ENCODE results near the gene BMPER. TPM values are rescaled to one million over a fixed set of nuclear protein-coding genes. Genes with fewer than 3 reads are reported as not detected.

BMPER gene
- total RNA-seq, 4 donors from 2014 or later = 0.25 to 2.3 (median 0.96) TPM

- no peak overlapping the region for H3K4me3 ChIP-seq (replicated peaks in 1 of 3)
- intact Hi-C loops (cut with DNase I) = no loop called here
- H3K27me3 ChIP-seq = no peaks in the 10 kb centered on the region
- H3K36me3 ChIP-seq = no peaks in the 10 kb centered on the region
- WGBS, 2 donors = 54 to 78% methylated on average over 3 of the region's 3 CpGs
- H3K4me1 ChIP-seq = no peaks in the 10 kb centered on the region
- no peak for TF ChIP-seq CTCF (IDR thresholded peaks at IDR 0.05)
- DNase-seq = no peak
- no peaks in the 10 kb centered on the region for H3K9me3 ChIP-seq
- H3K27ac ChIP-seq = no peak overlapping the region
Measured at GRCh38 chr7:33876596-33877274, 28.6 kb upstream of the BMPER start.

- DNase-seq = no peak
- no peak overlapping the region for H3K4me3 ChIP-seq (replicated peaks in 1 of 3)
- no peaks in the 10 kb centered on the region for H3K27me3 ChIP-seq
- intact Hi-C loops (cut with DNase I) = no loop called here
- H3K27ac ChIP-seq = no peak overlapping the region
- H3K4me1 ChIP-seq = no peaks in the 10 kb centered on the region
- H3K36me3 ChIP-seq = no peaks in the 10 kb centered on the region
- no peaks in the 10 kb centered on the region for H3K9me3 ChIP-seq
- TF ChIP-seq CTCF (IDR thresholded peaks at IDR 0.05) = no peak
- TF ChIP-seq POLR2A (IDR thresholded peaks at IDR 0.05) = no peak
Measured at GRCh38 chr7:33880787-33881186, 24.6 kb upstream of the BMPER start.

GRCh38 chr7:33881316-33881715 is 24.0 kb upstream of the BMPER start:
- intact Hi-C loops (cut with DNase I) = no loop called here
- Histone ChIP-seq H3K9me3 (no peaks in the 10 kb centered on the region), H3K4me3 (replicated peaks in 1 of 3) (no peak overlapping the region), H3K4me1 (no peaks in the 10 kb centered on the region), H3K27me3 (no peaks in the 10 kb centered on the region), H3K36me3 (no peaks in the 10 kb centered on the region), H3K27ac (no peak overlapping the region)
- DNase-seq = no peak
- no peak for TF ChIP-seq POLR2A (IDR thresholded peaks at IDR 0.05)
- TF ChIP-seq CTCF (IDR thresholded peaks at IDR 0.05) = no peak
- WGBS, 2 donors = 77 to 89% methylated on average over 4 of the region's 4 CpGs

GRCh38 chr7:33882040-33882837 is 23.1 kb upstream of the BMPER start:
- Histone ChIP-seq H3K9me3 (no peaks in the 10 kb centered on the region), H3K4me3 (replicated peaks in 1 of 3) (no peak overlapping the region), H3K36me3 (no peaks in the 10 kb centered on the region), H3K27ac (no peak overlapping the region), H3K27me3 (no peaks in the 10 kb centered on the region), H3K4me1 (no peaks in the 10 kb centered on the region)
- TF ChIP-seq CTCF (IDR thresholded peaks at IDR 0.05) = no peak
- TF ChIP-seq POLR2A (IDR thresholded peaks at IDR 0.05) = no peak
- peak in 1 of 2 donors; percentile 2 for DNase-seq
- intact Hi-C loops (cut with DNase I) = no loop called here
- WGBS, 2 donors = 72 to 86% methylated on average over 7 of the region's 7 CpGs

Data from thyroid gland (tissue), 4 donors.